GM18951 (cell line): ENCODE measurements around the gene ASF1A.

Source experiments
- POLR2A ChIP-seq: IDR thresholded peaks from 4 replicates; pipeline ENCODE4 v1.6.1; 2011; ENCODE audit warnings: mild to moderate bottlenecking; ENCODE audit not compliant: insufficient read length, insufficient read depth; ENCODE audit errors: extremely low read depth
- in situ Hi-C: fragments of 300-500 bp; cut with MboI; formaldehyde crosslinking; loops from one replicate; pipeline ENCODE4 v1.12.0; 2022; ENCODE audit warnings: low sequenced_read_pairs, mixed read lengths, inconsistent platforms; ENCODE audit not compliant: unreplicated experiment

ASF1A gene

DNA sequence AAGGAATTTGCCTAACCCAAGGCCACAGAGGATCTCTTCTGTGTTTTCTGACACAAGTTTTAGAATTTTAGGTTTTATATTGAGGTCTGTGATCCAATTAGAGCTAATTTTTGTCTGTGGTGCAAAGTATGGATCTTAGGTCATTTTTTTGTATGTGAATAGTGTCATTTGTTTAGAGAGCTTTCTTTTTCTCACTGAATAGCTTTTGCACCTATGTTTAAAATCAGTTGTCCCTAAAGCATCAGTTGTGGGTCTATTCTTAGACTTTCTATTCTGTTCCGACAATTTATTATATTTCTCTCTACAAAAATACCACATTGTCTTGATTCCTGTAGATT lies 41.3 kb downstream of the ASF1A start:
- in situ Hi-C loops, result no loop called here
- TF ChIP-seq POLR2A, result no peak

DNA sequence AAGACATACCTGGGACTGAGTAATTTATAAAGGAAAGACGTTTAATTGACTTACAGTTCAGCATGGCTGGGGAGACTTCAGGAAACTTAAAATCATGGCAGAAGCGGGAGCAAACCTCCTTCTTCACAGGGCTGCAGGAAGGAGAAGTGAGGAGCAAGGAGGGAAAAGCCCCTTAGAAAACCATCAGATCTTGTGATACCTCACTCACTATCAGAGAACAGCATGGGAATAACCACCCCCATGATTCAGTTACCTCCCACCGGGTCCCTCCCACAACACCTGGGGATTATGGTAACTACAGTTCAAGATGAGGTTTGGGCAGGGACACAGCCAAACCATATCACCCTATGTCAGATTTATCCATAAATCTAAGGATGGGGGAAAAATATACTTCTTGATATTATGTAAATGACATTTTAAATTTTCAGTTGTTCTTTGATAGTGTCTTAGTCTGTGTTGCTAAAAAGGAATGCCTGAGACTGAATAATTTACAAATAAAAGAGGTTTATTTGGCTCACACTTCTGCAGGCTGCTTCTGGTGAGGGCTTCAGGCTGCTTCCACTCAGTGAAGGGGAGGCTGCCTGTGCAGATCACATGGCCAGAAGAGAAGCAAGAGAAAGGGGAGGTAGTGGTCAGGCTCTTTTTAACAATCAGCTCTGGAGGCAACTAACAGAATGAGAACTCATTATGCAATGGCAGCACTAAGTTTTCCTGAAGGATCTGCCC lies 42.2 kb downstream of the ASF1A start:
- no peak for TF ChIP-seq POLR2A
- in situ Hi-C loops, result no loop called here

DNA sequence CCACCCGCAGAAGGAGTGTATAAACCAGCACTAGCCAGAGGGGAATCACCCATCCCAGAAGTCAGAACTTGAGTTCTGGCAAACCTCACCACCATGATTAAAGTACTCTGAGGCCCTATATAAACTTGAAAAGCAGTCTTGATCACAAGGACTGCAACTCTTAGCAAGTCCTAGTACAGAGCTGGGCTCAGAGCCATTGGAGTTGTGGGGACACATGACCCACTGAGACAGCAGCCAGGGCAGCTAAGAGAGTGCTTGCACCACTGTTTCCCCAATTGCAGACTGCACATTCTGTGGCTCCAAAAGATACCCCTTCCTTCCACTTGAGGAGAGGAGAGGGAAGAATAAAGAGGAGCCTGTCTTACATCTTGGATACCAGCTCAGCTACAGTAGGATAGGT lies 45.7 kb downstream of the ASF1A start:
- in situ Hi-C loops, result no loop called here
- no peak for TF ChIP-seq POLR2A

DNA sequence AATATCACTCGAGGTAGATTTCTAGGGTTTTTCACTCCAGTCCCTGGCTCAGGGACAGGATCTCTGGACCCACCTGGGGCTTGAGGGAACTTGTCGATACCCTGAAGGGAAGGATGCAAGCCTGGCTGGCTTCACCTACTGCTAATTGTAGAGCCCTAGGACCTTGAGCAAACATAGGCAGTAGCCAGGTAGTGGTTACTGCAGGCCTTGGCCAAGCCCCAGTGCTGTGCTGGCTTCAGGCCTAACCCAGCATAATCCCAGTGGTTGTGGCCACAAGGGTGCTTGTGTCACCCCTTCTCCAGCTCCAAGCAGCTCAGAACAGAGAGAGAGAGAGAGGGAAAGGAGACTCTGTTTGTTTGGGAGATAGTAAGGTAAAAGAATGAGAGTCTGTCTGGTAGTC lies 46.8 kb downstream of the ASF1A start:
- in situ Hi-C loops, result no loop called here
- TF ChIP-seq POLR2A, result no peak

DNA sequence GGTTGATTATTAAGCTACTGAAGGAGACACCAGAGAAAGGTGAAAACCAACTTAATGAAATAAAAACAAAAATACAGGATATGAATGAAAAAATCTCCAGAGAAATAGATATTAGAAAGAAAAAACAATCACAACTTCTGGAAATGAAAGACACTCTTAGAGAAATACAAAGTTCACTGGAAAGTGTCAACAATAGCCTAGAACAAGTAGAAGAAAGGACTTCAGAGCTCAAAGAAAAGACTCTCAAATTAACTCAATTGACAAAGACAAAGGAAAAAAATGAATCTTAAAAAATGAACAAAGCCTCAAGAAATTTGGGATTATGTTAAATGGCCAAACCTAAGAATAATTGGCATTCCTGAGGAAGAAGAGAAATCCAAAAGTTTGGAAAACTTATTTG lies 51.3 kb downstream of the ASF1A start:
- in situ Hi-C loops, result no loop called here

DNA sequence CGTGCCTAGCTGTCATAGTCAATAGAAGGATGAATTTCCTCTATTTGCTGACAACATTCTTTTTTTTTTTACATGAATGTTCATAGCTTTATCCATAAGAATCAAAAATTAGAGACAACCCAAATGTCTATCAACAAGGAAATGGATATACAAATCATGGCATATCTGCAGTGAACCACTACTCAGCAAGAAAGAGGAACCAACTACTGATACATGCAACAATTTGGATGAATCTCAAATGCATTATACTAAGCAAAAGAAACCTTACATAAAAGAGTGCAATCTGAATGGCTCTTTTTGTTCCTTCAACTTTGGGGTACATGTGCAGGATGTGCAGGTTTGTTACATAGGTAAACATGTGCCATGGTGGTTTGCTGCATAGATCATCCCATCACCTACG lies 58.7 kb downstream of the ASF1A start:
- in situ Hi-C loops, result loop anchor here (10.0 kb wide), 1 partner anchor 162 kb away; no protein-coding TSS in a partner anchor
- no peak for TF ChIP-seq POLR2A

More for the DNA sequence above, 51.3 kb downstream of the ASF1A start:
- TF ChIP-seq POLR2A, result no peak

DNA sequence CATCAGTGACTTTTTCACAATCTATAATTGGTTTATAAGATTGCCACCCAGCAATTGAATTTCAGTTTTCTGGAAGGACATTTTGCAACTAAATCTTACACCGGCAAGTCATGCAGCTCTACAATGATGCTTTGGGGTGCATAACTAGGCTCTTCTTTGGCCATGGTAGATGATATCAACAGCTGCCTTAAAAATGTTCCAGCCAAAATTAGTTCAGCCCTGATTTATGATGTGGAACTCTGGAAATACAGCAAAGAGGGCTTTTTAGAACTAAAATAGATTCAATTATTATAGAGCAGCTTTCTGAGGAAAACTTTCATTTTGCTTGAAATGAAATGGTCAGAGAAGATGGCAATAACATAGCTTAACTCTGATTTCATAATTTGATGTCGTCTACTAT lies 59.4 kb downstream of the ASF1A start:
- TF ChIP-seq POLR2A, result no peak
- in situ Hi-C loops, result loop anchor here (10.0 kb wide), 1 partner anchor 161 kb away; no protein-coding TSS in a partner anchor
